IPS-NIHi7 (cell line): ENCODE measurements around the gene PHACTR2.
"Not testable (repeated sequence)": the region's sequence is repeated elsewhere in the genome, so short reads cannot be mapped to it uniquely, and the experiment has no call there.

Source experiments
- DNase-seq: peaks from one replicate; pipeline ENCODE4 v3.0.0; 2012; ENCODE audit warnings: mixed read lengths; ENCODE audit errors: extremely low spot score

Gene PHACTR2

DNA sequence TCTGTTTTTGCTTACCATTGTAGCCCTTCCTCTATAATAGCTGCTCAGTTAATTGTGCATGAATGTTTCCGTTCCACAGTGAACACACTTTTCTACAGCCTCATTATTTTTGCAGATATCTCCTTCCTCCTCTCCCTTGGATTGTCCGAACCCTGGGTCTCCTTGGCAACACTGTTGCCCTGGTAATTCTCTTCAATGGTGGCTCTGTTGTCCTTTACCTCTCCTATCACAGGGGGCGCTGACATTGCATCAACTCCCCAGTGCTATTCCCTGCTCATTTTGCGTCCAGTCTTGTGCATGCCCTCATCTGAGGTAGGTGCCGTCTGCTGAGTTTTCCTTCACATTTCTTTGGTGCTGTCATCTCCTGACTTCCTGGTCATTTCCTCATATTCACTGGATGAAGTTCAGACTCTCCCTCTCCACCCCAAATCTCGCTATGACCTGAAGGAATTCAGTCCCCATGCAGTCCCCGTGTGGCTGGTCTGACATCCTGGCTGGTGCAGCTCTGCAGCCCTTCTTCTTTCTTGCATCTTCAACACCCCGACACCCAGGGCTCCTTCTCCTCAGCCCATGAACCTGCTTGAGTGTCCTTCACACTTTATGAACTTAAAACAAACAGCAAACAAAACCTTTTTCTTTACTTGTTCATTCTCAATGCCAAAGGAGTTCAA lies 21.1 kb downstream of the PHACTR2 start:
- DNase-seq, result peak; percentile 68

DNA sequence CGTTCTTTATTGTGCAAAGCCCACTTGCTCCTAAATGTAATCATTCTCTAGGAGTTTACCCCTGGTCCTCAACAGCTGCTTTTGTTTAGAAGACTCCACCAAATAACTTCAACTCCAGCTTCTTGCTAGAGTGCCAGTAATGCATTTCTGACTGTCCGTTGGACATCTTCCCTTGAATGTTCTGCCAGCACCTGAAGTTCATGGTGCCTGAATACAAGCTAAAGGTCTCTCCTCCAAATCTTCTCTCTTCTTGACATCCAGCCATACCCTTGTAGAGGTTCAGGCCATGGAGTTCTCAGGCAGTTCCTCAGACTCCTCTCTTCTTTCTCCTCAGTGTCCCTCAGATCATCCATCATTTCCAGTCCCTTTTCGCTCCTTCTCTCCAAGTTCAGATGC lies 21.7 kb downstream of the PHACTR2 start:
- DNase-seq, result no peak

DNA sequence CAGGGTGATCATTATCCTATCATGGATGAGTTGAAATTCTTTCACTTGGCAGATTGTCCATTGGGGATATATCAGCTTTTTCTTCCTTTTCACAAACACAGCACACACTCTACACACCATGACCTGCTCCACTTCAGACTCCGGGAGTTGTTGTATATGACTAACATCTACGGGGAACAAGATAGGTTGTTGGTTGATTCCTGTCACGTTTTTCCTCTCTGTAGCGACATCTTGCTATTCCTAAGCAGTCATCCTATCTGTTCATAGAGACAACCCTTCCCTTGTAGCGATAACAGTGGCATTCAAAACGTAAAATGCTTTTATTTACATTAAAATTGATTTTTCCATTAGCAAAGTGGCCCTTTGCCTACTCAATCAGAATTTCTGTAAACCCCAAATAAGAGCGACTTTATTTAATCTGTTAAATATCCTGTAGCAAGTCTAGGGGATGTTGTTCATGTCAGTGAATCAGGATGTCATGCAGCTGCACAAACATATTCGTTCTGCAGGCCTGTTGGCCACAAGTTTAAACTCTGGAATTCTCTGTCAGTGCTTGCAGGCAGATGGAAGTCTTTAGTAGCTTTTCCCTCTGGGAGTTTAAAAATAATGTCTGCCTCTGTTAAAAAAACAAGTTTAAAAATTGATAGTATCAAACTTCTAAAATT lies 23.1 kb downstream of the PHACTR2 start:
- DNase-seq, result no peak

DNA sequence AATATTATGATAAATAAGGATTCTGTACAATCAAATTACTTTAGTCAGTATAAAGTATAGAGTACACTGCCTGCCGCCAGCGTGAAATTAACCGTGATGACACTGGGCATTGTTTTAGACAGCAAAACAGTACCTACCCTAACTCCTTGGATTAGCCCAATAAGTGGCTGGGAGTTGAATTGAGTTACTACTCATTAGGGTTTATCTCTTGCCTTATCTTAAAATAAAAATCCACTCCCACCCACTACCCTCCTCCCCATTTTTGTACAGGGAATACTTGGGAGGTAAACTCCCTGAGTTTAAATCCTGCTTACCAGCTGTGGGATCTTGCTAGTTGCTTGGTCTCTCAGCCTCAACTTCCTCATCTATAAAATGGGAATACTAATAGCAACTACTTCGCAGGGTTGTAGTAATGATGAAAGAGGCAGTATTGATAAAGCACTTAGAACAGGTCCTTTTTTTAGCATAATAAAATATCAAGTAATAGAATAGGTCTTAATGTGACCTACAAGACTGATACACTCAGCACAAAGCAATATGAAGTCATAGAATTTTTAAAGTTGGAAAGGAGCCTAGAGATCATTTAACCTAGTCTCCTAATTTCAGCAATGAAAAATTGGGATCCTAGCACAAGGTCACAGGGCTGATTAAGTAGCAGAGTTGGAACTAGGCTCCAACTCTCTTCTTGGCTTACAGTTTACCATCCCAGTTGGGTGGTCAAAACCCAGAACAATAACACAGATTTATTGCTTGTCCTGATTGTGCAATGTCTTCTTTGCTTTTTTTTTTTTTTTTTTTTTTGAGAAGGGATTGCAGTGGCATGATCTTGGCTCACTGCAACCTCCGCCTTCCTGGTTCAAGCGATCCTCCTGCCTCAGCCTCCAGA lies 23.8 kb downstream of the PHACTR2 start:
- no peak for DNase-seq

DNA sequence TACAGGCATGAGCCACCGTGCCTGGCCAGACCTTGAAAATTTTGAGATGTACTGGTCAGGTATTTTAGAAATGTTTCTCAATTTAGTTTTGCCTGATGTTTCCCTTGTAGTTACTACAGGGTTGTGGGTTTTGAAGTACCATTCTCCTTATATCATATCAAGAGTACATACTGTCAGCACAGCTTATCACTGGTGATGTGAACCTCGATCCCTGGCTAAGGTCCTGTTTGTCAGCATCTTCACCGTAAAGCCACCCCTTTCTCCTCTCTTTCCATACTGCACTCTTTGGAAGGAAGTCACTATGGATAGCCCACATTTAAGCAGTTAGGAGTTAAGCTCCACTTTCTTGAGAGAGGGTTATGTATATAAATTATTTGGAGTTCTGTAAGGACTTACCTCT lies 27.8 kb downstream of the PHACTR2 start:
- DNase-seq, result no peak

DNA sequence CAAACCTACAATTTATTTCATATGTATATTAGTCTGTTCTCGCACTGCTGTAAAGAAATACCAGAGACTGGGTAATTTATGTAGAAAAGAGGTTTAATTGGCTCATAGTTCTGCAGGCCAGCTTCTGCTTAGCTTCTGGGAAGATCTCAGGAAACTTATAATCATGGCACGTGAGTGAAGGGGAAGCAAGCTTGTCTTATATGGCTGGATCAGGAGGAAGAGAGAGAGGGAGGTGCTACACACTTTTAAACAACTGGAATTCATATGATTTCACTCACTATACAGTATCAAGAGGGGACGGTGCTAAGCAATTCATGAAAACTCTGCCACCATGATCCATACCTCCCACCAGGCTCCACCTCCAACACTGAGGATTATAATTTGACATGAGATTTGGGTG lies 29.9 kb downstream of the PHACTR2 start:
- DNase-seq, result no peak

DNA sequence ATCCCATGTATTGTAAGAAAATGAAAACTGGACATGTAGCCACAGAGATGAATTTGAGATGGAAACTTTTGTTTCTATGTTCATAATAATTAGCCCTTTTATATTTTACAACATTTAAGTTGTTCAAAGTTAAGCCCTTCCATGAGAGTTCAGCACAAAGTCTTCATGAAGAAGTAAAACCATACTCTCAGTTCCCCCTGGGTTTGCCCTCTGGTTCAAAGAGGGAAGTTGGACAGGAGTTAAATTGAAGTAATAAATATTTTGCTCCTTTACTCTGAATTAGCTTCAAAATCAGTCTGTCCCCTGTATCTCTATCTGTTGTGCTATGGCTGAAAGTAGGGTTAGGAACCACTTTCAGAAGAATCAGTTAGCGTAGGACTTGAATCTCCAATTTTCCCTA lies 31.1 kb downstream of the PHACTR2 start:
- no peak for DNase-seq

DNA sequence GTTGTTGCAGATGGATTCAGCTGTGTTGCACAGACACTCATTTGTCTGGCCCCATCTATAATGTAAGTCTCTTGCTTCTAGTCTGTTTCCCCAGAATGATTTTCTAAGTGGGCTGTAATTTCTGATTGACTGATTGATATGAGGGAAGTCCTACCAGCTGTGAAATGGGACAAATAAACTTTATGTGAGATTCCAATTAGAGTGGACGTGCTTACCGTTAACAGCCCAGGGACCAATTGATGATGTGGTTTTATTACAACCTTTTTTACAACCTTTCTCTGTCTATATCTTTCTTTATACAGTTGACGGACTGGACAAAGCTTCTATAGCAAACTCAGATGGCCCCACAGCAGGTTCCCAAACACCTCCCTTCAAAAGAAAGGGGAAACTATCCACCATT lies 33.9 kb downstream of the PHACTR2 start:
- no peak for DNase-seq

DNA sequence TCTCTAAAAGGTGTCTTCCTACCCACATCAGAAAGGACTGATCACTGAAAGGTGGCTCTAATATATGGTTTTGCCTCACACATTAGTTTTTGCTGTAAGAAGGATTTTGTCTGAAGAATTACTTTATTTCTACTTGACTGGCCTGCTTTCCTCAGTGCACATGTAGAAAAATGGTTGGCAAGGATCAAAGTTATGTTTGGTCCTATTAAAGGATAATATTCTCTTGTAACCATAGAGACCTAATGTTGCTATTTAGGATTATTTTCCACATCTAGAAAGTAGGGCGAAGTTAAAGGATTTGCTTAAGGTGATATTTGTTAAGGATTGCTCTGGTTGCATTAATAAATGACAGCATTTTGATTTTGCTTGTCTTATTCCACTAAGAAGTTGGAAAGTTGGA lies 40.7 kb downstream of the PHACTR2 start:
- DNase-seq, result no peak

DNA sequence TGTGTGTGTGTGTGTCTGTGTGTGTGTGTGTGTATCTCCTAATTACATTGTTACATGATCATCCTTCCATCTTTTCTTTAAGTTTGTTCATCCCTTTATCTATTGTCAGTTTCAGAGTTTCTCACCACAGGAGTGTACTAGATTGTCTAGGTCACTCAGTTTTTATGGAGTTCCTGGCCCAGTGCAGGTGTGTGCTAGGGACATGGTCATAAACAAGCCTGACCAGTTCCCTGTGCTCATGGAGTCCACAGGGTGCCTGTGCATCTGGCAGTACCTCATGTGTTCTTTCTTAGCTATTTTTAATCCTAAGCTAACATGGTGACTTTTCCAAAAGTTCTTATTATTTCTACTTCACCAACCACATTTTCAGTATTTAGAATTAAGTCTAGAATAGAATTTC lies 43.9 kb downstream of the PHACTR2 start:
- DNase-seq, result no peak

DNA sequence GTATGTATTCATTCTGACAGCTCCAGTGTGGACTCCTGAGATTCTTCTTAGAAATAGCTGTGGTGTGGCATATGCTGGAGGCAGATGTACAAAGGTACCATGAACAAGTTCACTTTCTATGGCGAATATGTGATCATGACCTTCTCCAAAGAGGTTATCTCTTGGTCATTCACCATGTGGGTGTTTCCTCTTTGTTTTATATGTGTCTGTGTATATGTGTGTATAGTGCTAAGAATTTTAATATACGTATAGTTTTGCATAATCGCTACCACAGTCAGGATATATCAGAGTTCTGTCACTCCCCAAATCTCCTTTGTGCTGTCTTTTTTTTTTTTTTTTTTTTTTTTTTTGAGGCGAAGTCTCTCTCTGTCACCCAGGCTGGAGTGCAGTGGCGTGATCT lies 47.1 kb downstream of the PHACTR2 start:
- DNase-seq, result no peak

DNA sequence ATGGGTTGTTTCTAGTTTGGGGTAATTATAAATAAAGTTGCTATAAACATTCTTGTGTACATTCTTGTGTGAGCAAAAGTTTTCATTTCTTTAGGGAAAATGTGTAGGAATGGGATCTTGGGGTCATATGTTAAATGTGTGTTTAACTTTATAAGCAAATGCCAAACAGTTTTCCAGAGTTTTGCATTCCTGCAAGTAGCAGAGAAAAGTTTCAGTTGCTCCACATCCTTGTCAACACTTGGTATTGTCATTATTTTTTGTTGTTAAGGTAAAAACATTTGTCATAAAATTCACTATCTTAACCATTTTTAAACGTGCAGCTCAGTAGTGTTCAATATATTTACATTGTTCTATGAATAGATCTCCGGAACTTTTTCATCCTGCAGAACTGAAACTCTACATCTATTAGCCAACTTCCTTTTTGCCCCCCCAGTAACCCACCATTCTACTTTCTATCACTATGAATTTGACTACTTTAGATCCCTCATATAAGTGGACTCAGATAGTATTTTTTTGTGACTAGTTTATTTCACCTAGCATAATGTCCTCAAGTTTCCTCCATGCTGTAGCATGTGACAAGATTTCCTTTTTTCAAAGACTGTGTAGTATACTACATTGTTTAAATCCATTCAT lies 48.4 kb downstream of the PHACTR2 start:
- no peak for DNase-seq

DNA sequence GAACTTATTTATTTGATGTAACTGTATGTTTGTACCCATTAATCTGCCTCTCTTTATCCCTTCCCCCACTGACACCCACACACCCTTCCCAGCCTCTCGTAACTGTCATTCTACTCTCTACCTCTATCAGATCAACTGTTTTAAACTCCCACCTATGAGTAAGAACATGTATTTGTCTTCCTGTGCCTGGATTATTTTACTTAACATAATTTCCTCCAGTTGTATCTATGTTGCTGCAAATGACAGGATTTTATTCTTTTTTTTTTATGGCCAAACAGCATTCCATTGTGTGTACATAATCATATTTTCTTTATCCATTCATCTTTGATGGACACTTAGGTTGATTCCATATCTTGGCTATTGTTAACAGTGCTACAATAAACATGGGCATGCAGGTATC lies 49.3 kb downstream of the PHACTR2 start:
- no peak for DNase-seq

DNA sequence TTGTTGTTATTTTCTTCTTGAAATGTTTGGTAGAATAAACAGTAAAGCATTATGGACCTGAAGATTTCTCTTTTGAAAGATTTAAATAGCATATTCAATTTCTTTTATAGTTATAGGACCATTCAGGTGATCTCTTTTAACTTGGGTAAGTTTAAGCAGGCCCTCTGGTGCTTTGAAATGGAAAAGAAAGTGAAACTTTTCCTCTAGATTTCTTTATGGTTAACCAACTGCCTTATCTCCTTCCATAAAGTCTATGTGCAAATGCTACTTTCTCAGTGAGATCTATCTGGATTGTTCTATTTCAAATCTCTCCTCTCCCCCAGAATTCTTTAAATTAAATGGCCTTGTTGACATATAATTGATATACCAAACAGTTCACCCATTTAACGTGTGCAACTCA lies 54.0 kb downstream of the PHACTR2 start:
- DNase-seq, result no peak

DNA sequence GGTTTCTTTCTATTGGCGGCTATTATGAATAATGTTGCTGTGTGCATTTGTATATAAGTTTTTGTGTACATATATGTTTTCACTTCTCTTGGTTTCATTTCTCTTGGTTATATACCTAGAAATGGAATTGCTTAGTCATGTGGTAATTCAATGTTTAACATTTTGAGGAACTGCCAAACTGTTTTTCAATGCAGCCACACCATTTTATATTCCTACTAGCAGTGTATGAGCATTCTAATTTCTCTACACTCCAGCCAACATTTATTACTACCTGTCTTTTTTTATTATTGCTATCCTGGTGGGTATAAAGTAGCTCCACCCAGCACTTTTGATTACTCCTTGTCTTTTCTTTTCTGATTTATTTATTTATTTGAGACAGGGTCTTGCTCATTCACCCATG lies 54.8 kb downstream of the PHACTR2 start:
- DNase-seq, result no peak

DNA sequence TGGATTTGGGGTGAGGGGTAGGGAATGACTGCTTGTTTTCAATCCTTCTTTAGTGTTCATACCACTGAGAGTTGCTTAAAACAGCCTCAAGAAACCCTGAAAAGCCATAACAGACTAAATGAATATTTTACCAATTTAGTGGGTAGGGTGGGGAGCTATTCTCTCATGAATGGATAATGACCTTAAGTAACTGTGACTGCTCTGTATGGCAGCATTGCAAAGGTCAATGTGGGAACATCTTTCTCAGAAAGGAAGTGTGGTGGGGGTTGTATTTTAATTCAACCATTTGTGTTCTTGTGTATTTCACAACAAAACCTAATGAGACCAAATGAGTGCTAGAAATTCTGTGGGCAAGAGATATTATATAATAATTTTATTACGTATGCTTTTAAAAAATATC lies 55.7 kb downstream of the PHACTR2 start:
- no peak for DNase-seq

DNA sequence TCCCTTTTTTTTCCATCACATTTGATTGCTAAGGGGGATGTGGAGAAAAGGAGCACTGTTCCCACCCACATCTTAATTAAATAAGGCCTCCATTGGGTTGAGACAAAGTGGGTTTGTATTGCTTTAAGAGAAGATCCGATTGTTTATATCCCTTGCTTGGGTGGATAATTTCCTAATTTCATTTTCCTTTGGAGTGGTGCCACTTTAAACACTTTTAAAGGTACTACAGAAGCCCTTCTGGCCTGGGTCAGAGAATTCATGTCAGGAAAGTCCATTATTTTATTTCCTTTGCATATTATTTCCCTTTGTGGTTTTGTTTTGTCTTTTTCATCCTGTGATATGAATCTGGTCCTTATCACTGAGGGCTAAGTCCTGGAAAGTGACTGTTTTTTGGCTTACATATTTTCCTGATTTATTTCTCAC lies 56.9 kb downstream of the PHACTR2 start:
- DNase-seq, result no peak

DNA sequence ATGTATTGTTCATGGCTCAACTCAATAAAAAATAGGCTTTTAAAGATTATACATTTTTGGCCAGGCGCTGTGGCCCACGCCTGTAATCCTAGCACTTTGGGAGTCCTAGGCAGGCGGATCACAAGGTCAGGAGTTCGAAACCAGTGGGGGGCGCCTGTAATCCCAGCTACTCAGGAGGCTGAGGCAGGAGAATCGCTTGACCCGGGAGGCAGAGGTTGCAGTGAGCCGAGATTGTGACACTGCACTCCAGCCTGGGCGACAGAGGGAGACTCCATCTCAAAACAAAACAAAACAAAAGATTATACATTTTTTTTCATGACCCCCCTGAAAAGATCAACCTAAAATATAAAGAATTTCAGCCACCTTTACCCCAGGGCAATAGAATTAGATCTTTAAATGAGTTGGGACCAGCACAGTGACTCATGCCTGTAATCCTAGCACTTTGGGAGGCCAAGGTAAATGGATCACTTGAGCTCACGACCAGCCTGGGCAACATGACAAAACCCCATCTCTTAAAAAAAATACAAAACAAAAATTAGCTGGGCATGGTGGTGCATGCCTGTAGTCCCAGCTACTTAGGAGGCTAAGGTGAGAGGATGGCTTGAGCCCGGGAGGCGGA lies 60.4 kb downstream of the PHACTR2 start:
- DNase-seq, result not testable (repeated sequence)

DNA sequence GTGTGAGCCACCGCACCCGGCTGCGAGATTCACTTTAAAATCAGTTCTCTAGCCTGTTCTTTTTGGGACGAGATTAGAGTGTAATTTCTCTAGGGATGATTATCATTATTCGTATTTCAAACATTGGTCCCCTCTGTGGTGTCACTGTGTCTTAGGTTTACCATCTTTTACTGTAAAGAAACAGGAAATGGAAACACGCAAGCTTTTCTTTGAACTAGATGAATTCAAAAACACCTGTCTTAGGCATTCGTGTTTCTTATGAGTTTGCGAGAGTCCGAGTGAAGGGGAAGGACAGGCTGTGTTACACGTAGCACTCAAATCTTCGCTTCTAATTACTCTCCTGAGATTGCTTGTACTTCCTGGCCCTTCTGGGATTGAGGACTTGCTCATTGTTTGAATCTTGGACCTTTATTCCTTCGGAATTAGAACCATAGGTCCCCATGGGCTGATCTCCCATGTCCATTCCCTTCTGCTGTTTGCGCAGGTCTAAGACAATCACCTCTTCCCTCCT lies 61.6 kb downstream of the PHACTR2 start:
- no peak for DNase-seq

DNA sequence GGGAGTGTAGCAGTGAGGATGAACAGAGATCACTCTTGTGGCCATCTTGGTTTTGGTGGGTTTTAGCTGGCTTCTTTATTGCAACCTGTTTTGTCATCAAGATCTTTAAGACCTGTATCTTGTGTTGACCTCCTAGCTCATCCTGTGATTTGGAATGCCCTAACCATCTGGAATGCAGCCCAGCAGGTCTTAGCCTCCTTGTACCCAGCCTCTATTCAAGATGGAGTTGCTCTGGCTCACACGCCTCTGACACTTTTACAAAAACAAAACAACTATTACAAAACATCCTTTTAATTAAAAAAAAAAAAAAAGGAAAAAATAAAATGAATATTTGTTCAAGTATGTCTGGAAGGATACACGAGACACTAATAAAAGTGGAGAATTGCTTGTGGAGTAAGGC lies 62.4 kb downstream of the PHACTR2 start:
- no peak for DNase-seq

DNA sequence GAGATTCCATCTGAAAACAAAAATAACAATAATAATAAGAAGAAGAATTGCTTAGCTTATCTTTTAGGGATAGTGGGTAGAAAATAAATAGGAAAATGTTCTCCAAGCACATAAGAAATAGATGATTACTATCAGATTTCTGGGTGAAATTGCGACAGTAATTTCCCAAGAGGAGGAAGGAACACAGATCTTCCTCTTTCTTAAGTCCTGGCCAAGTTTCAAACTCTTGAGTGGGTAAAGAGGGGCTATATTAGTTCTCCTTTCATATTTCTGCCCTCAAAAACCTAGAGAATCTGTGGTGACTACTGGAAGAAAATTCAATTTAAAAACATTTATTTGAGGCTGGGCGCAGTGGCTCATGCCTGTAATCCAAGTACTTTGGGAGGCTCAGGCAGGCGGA lies 63.7 kb downstream of the PHACTR2 start:
- DNase-seq, result no peak
